Gastrocnemius medialis (tissue), 4 donors: Measurements from ENCODE around the gene SLC2A4RG. TPM values are rescaled to one million over a fixed set of nuclear protein-coding genes. Genes with fewer than 3 reads are reported as not detected.

ENCODE experiments used
- ATAC-seq, 2 donors: fragments of 150-250 bp; one replicate each; pipeline ENCODE4 v1.9.1; 2016
- DNase-seq, 2 donors: peaks; one replicate each; pipeline ENCODE4 v3.0.0-alpha.2; 2019
- H3K27ac ChIP-seq, 4 donors: fragments of 200-600 bp; sonication (generic); 1 replicate in 1 of 4; 2 replicates in 3 of 4; pipeline ENCODE4 v1.5.1; 2016 to 2018; ENCODE audit warnings: mild to moderate bottlenecking in 2 of 4, moderate library complexity in 1 of 4
- H3K27me3 ChIP-seq, 3 donors: fragments of 200-600 bp; sonication (generic) in 2 of 3; 1 replicate in 1 of 3; 2 replicates in 2 of 3; pipeline versions ENCODE4 v1.5.1 to v1.6.0; 2016 to 2019; ENCODE audit warnings: mild to moderate bottlenecking in 1 of 3, moderate library complexity in 1 of 3
- H3K36me3 ChIP-seq, 2 donors: fragments of 200-600 bp; sonication (generic) in 1 of 2; one replicate each; pipeline ENCODE4 v1.5.1; 2017 to 2018
- H3K4me1 ChIP-seq, 2 donors: fragments of 200-600 bp; sonication (generic) in 1 of 2; one replicate each; pipeline ENCODE4 v1.5.1; 2016 to 2017; ENCODE audit warnings: mild to moderate bottlenecking in 2 of 2
- H3K4me3 ChIP-seq, 4 donors: fragments of 200-600 bp; sonication (generic) in 3 of 4; 1 replicate in 1 of 4; 2 replicates in 3 of 4; pipeline ENCODE4 v1.5.1; 2016 to 2019; ENCODE audit warnings: mild to moderate bottlenecking in 2 of 4
- H3K9me3 ChIP-seq, 3 donors: fragments of 200-600 bp; sonication (generic) in 2 of 3; 1 replicate in 1 of 3; 2 replicates in 2 of 3; pipeline ENCODE4 v1.5.1; 2016 to 2019
- POLR2A ChIP-seq, 2 donors: fragments of 450-650 bp; IDR thresholded peaks; one replicate each; pipeline ENCODE4 v1.6.1; 2017; ENCODE audit warnings: antibody characterized with exemption in 2 of 2, mild to moderate bottlenecking in 2 of 2, moderate library complexity in 2 of 2
- in situ Hi-C, 4 donors: fragments of 200-750 bp; cut with MboI; loops; one replicate each; pipeline versions ENCODE4 v1.15.0 to v1.8.0; 2017; ENCODE audit warnings: low sequenced_read_pairs in 4 of 4
- intact Hi-C: fragments of 100-400 bp; cut with DNase I; formaldehyde crosslinking; loops from one replicate; pipeline ENCODE4 v1.15.1; 2023; ENCODE audit warnings: low total_unique reads
- total RNA-seq, 4 donors: library from RNA; depleted of rRNA; stranded (reverse); fragments of >200 nt; gene quantifications; one replicate each; pipeline versions ENCODE4 v1.1.0 to v1.2.3, GENCODE V29; 2016
- TF ChIP-seq, protein P1 (sequence below), 5 experiments: fragments of 450-650 bp in 3 of 5; fragments of 200-600 bp in 2 of 5; sonication (generic) in 2 of 5; IDR thresholded peaks in 4 of 5; conservative IDR thresholded peaks in 1 of 5; 1 replicate in 4 of 5; 2 replicates in 1 of 5; pipeline ENCODE4 v1.5.1; 2016 to 2019; ENCODE audit warnings: antibody characterized with exemption in 5 of 5, mild to moderate bottlenecking in 3 of 5, moderate library complexity in 3 of 5

SLC2A4RG gene
- total RNA-seq, 4 donors from 2014 or later, result 26.0 to 58.7 (median 39.1) TPM

DNA sequence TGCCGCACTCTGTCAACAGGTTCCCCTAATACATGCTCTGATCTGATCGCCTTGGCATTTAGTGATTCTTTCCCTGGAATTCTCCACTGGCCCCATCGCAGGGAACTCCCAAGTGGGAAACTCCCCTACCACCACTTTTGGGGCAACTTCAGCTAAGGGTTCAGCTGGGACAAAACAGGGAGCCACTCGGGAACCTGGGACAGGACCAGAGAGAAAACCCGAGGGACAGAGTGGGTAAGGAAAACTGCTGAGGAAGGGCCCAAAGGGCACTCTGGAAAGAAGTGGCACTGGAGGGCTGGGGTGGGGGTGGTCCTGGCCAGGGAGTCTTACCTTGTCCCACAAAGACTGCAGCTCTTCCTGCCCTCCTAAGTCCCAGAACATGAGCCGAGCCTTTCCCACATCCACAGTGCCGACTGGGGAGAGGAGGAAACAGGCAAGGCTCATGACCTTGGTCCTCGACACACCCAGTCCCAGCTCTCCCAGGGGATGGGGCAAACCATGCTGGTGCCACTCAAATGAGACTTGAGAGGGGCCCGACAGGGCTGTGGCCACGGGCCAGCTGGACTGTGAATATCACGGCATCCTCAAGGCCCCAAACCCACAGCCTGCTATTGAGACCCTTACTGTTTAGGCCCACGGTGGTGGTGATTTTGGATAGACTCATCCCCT is 33.4 kb upstream of the SLC2A4RG start:
- Histone ChIP-seq H3K36me3 (peaks cover 0 to 33% of the 10 kb centered on the region in 2 donors), H3K27ac (peak overlapping the region; percentile 80 to 91 (median 90)), H3K27me3 (no peaks in the 10 kb centered on the region), H3K4me3 (peak overlapping the region; percentile 76 to 90 (median 85)), H3K4me1 (peaks cover 11 to 23% of the 10 kb centered on the region in 2 donors), H3K9me3 (no peaks in the 10 kb centered on the region)
- in situ Hi-C loops (no loop called here), intact Hi-C loops (no loop called here)
- TF ChIP-seq POLR2A (IDR thresholded peaks at IDR 0.05), result no peak
- TF ChIP-seq, protein P1, sequence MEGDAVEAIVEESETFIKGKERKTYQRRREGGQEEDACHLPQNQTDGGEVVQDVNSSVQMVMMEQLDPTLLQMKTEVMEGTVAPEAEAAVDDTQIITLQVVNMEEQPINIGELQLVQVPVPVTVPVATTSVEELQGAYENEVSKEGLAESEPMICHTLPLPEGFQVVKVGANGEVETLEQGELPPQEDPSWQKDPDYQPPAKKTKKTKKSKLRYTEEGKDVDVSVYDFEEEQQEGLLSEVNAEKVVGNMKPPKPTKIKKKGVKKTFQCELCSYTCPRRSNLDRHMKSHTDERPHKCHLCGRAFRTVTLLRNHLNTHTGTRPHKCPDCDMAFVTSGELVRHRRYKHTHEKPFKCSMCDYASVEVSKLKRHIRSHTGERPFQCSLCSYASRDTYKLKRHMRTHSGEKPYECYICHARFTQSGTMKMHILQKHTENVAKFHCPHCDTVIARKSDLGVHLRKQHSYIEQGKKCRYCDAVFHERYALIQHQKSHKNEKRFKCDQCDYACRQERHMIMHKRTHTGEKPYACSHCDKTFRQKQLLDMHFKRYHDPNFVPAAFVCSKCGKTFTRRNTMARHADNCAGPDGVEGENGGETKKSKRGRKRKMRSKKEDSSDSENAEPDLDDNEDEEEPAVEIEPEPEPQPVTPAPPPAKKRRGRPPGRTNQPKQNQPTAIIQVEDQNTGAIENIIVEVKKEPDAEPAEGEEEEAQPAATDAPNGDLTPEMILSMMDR (IDR thresholded peaks at IDR 0.05 in 4 of 5, conservative IDR thresholded peaks at IDR 0.05 in 1 of 5), result no peak
- no peak for DNase-seq
- ATAC-seq, result no peak

DNA sequence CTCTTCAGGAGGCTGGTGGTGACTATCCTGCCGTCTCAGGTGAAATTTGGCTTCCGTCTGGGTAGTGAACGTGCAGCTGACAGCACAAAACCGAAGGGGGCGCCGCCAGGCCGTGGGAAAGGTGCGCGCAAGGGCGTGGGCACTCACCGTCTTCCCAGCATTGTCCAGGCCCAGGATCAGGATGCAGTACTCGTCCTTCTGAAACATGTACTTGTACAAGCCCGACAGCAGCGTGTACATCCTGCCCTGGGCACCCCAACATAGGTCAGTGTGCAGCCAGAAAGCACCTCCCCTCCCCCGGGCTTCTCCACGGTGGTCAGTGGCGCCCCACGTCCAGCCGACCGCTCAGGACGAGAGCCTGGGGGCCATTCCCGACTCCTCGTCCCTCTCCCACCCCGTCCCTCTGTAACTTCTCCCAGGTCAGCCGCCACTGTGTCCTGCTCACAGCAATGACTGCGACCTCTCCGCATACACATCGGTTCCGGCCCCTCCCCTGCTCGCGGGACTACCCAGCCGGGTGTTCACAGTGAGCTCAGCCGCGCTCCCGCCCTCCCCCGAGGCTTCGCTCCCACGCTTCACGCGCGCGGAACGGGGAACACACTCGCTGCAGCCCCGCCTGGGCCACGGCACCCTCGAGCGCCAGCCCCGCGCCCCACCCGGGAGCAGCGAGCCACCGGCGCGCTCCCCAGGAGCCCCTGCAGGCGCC is 32.6 kb upstream of the SLC2A4RG start:
- Histone ChIP-seq H3K36me3 (peaks cover 0 to 42% of the 10 kb centered on the region in 2 donors), H3K27ac (peak overlapping the region; percentile 80 to 91 (median 90)), H3K4me1 (peaks cover 11 to 23% of the 10 kb centered on the region in 2 donors), H3K4me3 (peak overlapping the region; percentile 76 to 90 (median 85)), H3K9me3 (no peaks in the 10 kb centered on the region), H3K27me3 (no peaks in the 10 kb centered on the region)
- TF ChIP-seq, protein P1 (IDR thresholded peaks at IDR 0.05 in 4 of 5, conservative IDR thresholded peaks at IDR 0.05 in 1 of 5), result no peak
- no peak for TF ChIP-seq POLR2A (IDR thresholded peaks at IDR 0.05)
- in situ Hi-C loops, result no loop called here
- peak; percentile 19 to 20 for ATAC-seq
- intact Hi-C loops, result loop anchor here (1.0 kb wide), 1 partner anchor 33 kb away; no protein-coding TSS in a partner anchor
- DNase-seq, result peak in 1 of 2 donors; percentile 51

DNA sequence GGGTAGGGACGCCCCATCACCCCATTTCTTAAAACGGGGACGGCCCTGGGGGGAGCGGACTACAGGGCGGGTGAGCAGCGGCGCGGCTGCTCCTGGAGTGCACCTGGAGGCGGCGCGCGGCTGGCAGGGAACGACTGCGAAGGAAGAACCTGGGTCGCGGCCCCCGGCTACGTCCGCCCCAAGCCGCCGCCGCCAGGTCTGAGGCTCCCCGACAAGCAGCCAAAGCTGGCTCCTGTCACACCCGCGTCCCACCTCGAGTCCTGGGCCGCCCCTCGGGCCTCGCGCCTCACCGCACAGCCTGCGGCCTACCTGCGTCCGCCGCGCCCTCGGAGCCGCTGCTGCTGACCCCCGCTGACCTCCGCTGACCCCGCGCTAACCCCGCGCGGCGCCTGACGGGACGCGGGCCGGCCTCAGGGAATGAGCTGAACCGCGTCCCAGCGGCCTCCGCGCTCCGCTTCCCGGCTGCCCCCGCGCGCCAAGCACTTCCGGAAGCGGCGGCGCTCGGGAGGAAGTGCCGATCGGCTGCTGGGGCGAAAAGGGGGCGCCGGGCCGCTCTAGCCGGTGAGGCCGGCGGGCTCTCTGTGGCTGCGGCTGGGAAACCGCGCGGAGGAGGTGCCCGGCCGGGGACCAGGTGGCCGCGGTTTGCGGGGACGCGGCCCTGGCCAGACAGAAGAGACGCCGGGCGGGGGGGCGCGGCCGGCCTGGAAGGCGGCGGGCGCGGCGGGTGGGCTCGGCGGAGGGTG is 31.8 kb upstream of the SLC2A4RG start, which contains the start of the genes ARFRP1 and ZGPAT:
Gene ARFRP1, minus strand, starts transcription at position 419 of the 743 bp plus-strand sequence. CDS start 885 bp downstream, outside the sequence.
Gene ZGPAT, plus strand, starts transcription at position 482 of the 743 bp plus-strand sequence. CDS start 542 bp downstream, outside the sequence.
- in situ Hi-C loops, result no loop called here
- TF ChIP-seq, protein P1 (IDR thresholded peaks at IDR 0.05 in 4 of 5, conservative IDR thresholded peaks at IDR 0.05 in 1 of 5), result peak in 1 of 5 experiments; percentile 14
- peak; percentile 53 to 77 for TF ChIP-seq POLR2A (IDR thresholded peaks at IDR 0.05)
- ATAC-seq (peak; percentile 93 to 95), DNase-seq (peak; percentile 81 to 86)
- Histone ChIP-seq H3K36me3 (peaks cover 0 to 49% of the 10 kb centered on the region in 2 donors), H3K27me3 (no peaks in the 10 kb centered on the region), H3K4me3 (peak within 1 kb of the TSS; percentile 76 to 90 (median 85)), H3K9me3 (no peaks in the 10 kb centered on the region), H3K27ac (peak within 1 kb of the TSS; percentile 80 to 91 (median 90)), H3K4me1 (peaks cover 11 to 23% of the 10 kb centered on the region in 2 donors)
- intact Hi-C loops, result loop anchor here (1.0 kb wide), 1 partner anchor 33 kb away; no protein-coding TSS in a partner anchor

DNA sequence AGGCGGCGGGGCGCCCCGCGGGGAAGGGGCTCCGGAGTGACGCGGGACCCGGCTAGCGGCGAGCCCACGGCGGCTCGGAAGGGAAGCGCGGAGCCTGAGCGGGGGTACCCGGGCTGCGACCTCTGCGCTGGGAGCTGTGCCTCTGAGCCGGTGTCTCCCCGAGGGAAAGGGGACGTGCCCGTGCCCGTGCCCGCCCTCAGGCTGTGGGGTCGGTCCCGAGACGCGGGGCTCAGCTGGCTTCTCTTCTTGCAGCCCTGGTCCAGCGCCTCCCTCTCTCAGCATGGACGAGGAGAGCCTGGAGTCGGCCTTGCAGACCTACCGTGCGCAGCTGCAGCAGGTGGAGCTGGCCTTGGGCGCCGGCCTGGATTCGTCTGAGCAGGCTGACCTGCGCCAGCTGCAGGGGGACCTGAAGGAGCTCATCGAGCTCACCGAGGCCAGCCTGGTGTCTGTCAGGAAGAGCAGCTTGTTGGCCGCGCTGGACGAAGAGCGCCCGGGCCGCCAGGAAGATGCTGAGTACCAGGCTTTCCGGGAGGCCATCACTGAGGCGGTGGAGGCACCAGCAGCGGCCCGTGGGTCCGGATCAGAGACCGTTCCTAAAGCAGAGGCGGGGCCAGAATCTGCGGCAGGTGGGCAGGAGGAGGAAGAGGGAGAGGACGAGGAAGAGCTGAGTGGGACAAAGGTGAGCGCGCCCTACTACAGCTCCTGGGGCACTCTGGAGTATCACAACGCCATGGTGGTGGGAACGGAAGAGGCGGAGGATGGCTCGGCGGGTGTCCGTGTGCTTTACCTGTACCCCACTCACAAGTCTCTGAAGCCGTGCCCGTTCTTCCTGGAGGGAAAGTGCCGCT is 31.1 kb upstream of the SLC2A4RG start:
- peak overlapping the region; percentile 76 to 90 (median 85) for H3K4me3 ChIP-seq
- intact Hi-C loops, result no loop called here
- peak overlapping the region; percentile 80 to 91 (median 90) for H3K27ac ChIP-seq
- TF ChIP-seq, protein P1 (IDR thresholded peaks at IDR 0.05 in 4 of 5, conservative IDR thresholded peaks at IDR 0.05 in 1 of 5), result no peak
- no peak for TF ChIP-seq POLR2A (IDR thresholded peaks at IDR 0.05)
- H3K36me3 ChIP-seq, result peaks cover 0 to 50% of the 10 kb centered on the region in 2 donors
- in situ Hi-C loops, result no loop called here
- ATAC-seq (peak in 1 of 2 donors; percentile 8), DNase-seq (no peak)
- H3K9me3 ChIP-seq, result no peaks in the 10 kb centered on the region
- H3K27me3 ChIP-seq, result no peaks in the 10 kb centered on the region
- peaks cover 11 to 23% of the 10 kb centered on the region in 2 donors for H3K4me1 ChIP-seq
